Cortex of kidney (tissue), 1 donor: ENCODE data around the gene ACVR2B.

ENCODE experiments used
- DNase-seq: peaks from one replicate; lab custom pipeline; 2025; lab: John Stamatoyannopoulos, UW

ACVR2B gene

DNA sequence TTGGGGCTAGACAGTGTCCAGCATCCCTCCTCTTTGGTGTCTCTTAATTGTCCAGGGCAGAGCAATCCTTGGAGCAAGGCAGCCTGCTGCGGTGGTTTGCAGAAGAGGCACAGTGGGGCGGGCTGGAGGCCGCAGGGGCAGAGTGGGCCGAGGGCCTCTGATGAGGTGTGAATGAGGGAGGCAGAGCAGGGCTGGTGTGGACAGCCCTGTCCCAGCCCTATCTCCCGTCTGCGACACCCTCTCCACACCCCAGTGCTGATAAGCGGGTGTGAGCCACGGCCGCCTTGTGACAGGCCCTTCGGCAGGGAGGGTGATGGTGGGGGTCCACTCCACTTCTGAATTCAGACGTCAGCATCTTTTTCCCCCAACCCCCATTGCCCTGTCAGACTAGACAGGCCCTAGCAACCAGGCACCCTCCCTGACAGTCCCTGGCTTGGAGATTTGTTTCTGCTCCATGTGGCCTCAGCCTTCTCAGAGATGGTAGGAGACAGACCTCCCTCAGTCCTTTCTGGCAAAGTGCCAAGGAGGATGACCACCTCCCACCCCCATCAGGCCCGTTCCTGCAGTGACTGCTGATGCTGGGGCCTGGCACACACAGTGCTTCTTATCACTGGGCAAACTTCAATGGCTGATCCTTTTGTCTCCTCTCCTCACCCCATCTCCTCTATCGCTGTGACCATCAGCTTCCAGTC is 79.7 kb downstream of the ACVR2B start:
- no peak for DNase-seq

- no peak for DNase-seq
Measured at GRCh38 chr3:38534180-38534579, 80.5 kb downstream of the ACVR2B start.

GRCh38 chr3:38534604-38535003 is 80.9 kb downstream of the ACVR2B start:
- DNase-seq = no peak

GRCh38 chr3:38536671-38537070 is 83.0 kb downstream of the ACVR2B start:
- no peak for DNase-seq

DNA sequence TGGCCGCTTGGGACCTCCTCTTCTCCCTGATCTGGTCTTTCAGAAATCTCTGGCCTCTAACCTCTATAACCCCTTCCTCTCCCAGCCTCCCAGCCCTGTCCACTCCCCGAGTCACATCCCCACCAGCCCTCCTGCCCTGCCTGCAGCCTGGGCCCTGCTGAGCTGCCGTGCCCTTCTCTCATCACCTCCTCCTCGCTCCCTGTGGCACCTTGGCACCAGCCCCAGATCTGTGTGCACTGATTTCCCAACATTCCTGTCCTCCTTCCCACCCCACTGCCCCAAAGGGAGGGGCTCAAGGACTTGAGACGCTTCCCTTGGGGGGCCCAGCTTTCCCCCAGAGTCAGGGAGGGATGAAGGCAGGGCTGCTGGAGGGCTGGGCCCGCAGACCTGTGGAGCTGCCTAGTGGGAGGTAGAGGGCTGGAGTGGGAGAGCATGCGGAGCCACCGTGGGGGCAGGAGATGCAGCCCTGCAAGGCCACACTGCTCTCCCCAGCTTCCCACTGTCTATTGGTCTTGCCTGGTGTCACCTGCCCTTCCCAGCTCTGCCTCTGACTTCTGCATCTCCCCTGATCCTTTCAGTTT is 85.2 kb downstream of the ACVR2B start:
- no peak for DNase-seq

DNA sequence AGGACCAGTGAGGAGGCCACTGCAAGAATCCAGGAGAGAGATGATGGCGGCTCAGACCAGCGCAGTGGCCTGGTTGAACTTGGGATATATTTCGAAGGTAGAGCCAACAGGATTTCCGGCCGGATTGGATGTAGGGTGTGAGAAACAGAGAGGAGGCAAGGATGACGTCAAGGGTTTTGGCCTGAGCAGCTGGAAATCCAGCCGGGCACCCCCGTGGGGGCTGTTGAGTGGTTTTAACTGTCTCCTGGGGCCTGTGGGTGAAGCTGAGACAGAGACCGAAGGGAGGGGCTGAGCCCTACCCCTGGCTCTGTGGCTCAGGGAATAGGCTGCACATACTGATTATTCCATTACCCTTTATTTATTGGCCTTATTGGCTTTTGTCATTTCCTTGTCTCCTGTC is 88.1 kb downstream of the ACVR2B start:
- no peak for DNase-seq
